ENCODE results near the gene CYB5R4.
A peak's percentile ranks its signal among the peaks of the same experiment; 100 is the strongest.
"Not testable (repeated sequence)": the region's sequence is repeated elsewhere in the genome, so short reads cannot be mapped to it uniquely, and the experiment has no call there.

Gene CYB5R4

GRCh38 chr6:83867043-83867442 lies 7.6 kb downstream of the CYB5R4 start:
- no peak for DNase-seq (ENCODE audit: low read depth)

- DNase-seq (ENCODE audit: low read depth): peak; percentile 94
Observed at GRCh38 chr6:83867527-83868161, 8.2 kb downstream of the CYB5R4 start.

- DNase-seq (ENCODE audit: low read depth): peak; percentile 69
Observed at GRCh38 chr6:83868639-83869038, 9.2 kb downstream of the CYB5R4 start.

GRCh38 chr6:83870649-83871048 lies 11.2 kb downstream of the CYB5R4 start:
- no peak for DNase-seq (ENCODE audit: low read depth)

GRCh38 chr6:83872386-83873118 lies 13.1 kb downstream of the CYB5R4 start:
- no peak for DNase-seq (ENCODE audit: low read depth)

GRCh38 chr6:83873869-83874268 lies 14.4 kb downstream of the CYB5R4 start:
- no peak for DNase-seq (ENCODE audit: low read depth)

GRCh38 chr6:83875843-83876242 lies 16.4 kb downstream of the CYB5R4 start:
- DNase-seq (ENCODE audit: low read depth): no peak

GRCh38 chr6:83878902-83879644 lies 19.6 kb downstream of the CYB5R4 start:
- DNase-seq (ENCODE audit: low read depth): no peak

GRCh38 chr6:83879746-83880145 lies 20.3 kb downstream of the CYB5R4 start:
- DNase-seq (ENCODE audit: low read depth): no peak

GRCh38 chr6:83883240-83883639 lies 23.8 kb downstream of the CYB5R4 start:
- DNase-seq (ENCODE audit: low read depth): no peak

- peak; percentile 48 for DNase-seq (ENCODE audit: low read depth)
Observed at GRCh38 chr6:83884523-83884922, 25.0 kb downstream of the CYB5R4 start.

- DNase-seq (ENCODE audit: low read depth): no peak
Observed at GRCh38 chr6:83885984-83886383, 26.5 kb downstream of the CYB5R4 start.

- DNase-seq (ENCODE audit: low read depth): no peak
Observed at GRCh38 chr6:83889621-83890020, 30.1 kb downstream of the CYB5R4 start.

- no peak for DNase-seq (ENCODE audit: low read depth)
Observed at GRCh38 chr6:83890520-83890919, 31.0 kb downstream of the CYB5R4 start.

- no peak for DNase-seq (ENCODE audit: low read depth)
Observed at GRCh38 chr6:83891586-83891985, 32.1 kb downstream of the CYB5R4 start.

GRCh38 chr6:83893024-83893423 lies 33.5 kb downstream of the CYB5R4 start:
- no peak for DNase-seq (ENCODE audit: low read depth)

GRCh38 chr6:83897094-83897493 lies 37.6 kb downstream of the CYB5R4 start:
- DNase-seq (ENCODE audit: low read depth): not testable (repeated sequence)

GRCh38 chr6:83901624-83902023 lies 42.1 kb downstream of the CYB5R4 start:
- no peak for DNase-seq (ENCODE audit: low read depth)

- no peak for DNase-seq (ENCODE audit: low read depth)
Observed at GRCh38 chr6:83904395-83904794, 44.9 kb downstream of the CYB5R4 start.

GRCh38 chr6:83905648-83906047 lies 46.2 kb downstream of the CYB5R4 start:
- no peak for DNase-seq (ENCODE audit: low read depth)

- not testable (repeated sequence) for DNase-seq (ENCODE audit: low read depth)
Observed at GRCh38 chr6:83907623-83908390, 48.3 kb downstream of the CYB5R4 start.

GRCh38 chr6:83908813-83909212 lies 49.3 kb downstream of the CYB5R4 start:
- DNase-seq (ENCODE audit: low read depth): no peak
